NCI-H69 (cell line): ENCODE measurements around the gene KHDC1L.
A peak's percentile ranks its signal among the peaks of the same experiment; 100 is the strongest.
"Not testable (repeated sequence)": the region's sequence is repeated elsewhere in the genome, so short reads cannot be mapped to it uniquely, and the experiment has no call there.

Source experiments
- DNase-seq: peaks from one replicate; lab custom pipeline; 2025; lab: John Stamatoyannopoulos, UW

The KHDC1L gene

GRCh38 chr6:73225396-73225795 lies at the start of gene KHDC1L:
Gene KHDC1L (minus strand): TSS chr6:73225496. CDS start chr6:73225408, 88 bp downstream.
- no peak for DNase-seq

- DNase-seq: not testable (repeated sequence)
Measured at GRCh38 chr6:73269296-73269695, 44.0 kb upstream of the KHDC1L start.

GRCh38 chr6:73268896-73269295 lies 43.6 kb upstream of the KHDC1L start:
- DNase-seq: not testable (repeated sequence)

- DNase-seq: peak; percentile 17
Measured at GRCh38 chr6:73264446-73264845, 39.1 kb upstream of the KHDC1L start.

GRCh38 chr6:73263570-73263909 lies 38.2 kb upstream of the KHDC1L start:
- DNase-seq: peak; percentile 55

GRCh38 chr6:73262671-73263569 lies 37.6 kb upstream of the KHDC1L start, which contains the start of gene KHDC1:
Gene KHDC1 (minus strand): TSS chr6:73263196. CDS start chr6:73242517, 20,679 bp downstream.
- DNase-seq: peak; percentile 95

GRCh38 chr6:73258721-73259120 lies 33.4 kb upstream of the KHDC1L start:
- peak; percentile 27 for DNase-seq

GRCh38 chr6:73254323-73254722 lies 29.0 kb upstream of the KHDC1L start:
- DNase-seq: not testable (repeated sequence)

GRCh38 chr6:73252703-73253102 lies 27.4 kb upstream of the KHDC1L start:
- DNase-seq: no peak

- DNase-seq: no peak
Measured at GRCh38 chr6:73250016-73250415, 24.7 kb upstream of the KHDC1L start.

GRCh38 chr6:73248192-73248903 lies 23.1 kb upstream of the KHDC1L start:
- peak; percentile 51 for DNase-seq

- DNase-seq: no peak
Measured at GRCh38 chr6:73242001-73242400, 16.7 kb upstream of the KHDC1L start.

GRCh38 chr6:73240730-73241129 lies 15.4 kb upstream of the KHDC1L start:
- DNase-seq: no peak

GRCh38 chr6:73236144-73236750 lies 11.0 kb upstream of the KHDC1L start:
- no peak for DNase-seq

- DNase-seq: no peak
Measured at GRCh38 chr6:73234733-73235132, 9.4 kb upstream of the KHDC1L start.

- not testable (repeated sequence) for DNase-seq
Measured at GRCh38 chr6:73233971-73234370, 8.7 kb upstream of the KHDC1L start.

GRCh38 chr6:73233048-73233447 lies 7.8 kb upstream of the KHDC1L start:
- no peak for DNase-seq

- no peak for DNase-seq
Measured at GRCh38 chr6:73231986-73232391, 6.7 kb upstream of the KHDC1L start.

GRCh38 chr6:73227606-73228255 lies 2.4 kb upstream of the KHDC1L start:
- no peak for DNase-seq

- no peak for DNase-seq
Measured at GRCh38 chr6:73216859-73217258, 8.4 kb downstream of the KHDC1L start.

- DNase-seq: no peak
Measured at GRCh38 chr6:73209117-73209516, 16.2 kb downstream of the KHDC1L start.

- no peak for DNase-seq
Measured at GRCh38 chr6:73207221-73207837, 18.0 kb downstream of the KHDC1L start.
